HG02885 (cell line): ENCODE measurements around the gene C15orf40.

Experiments
- ATAC-seq: cut with Tn5 transposase; IDR thresholded peaks from one replicate; pipeline ENCODE4 v1.9.1; 2021; ENCODE audit warnings: mild to moderate bottlenecking; ENCODE audit not compliant: unreplicated experiment, poor library complexity

The C15orf40 gene

GRCh38 chr15:82995938-82996337 lies 15.5 kb downstream of the C15orf40 start:
- no peak for ATAC-seq

DNA sequence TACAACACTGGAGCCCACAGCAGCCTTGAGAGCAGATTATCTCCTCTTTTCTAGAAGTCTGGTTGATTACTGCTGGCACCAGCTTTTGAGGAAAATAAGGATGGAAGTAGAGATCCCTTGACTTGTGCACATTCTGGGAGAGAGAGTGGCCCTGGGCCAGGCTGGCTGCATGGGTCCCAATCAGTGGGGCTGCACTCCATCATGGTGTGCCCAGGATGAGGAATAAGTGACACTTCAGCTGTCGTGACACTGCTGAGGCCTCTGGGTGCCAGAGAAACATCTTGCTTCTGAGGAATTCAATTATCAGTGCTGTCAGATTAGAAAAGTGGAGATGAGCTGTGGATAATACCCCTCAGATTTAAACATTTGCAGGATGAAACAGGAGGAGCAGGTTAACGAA lies 16.4 kb downstream of the C15orf40 start:
- no peak for ATAC-seq

GRCh38 chr15:82993144-82993543 lies 18.3 kb downstream of the C15orf40 start:
- ATAC-seq: no peak

DNA sequence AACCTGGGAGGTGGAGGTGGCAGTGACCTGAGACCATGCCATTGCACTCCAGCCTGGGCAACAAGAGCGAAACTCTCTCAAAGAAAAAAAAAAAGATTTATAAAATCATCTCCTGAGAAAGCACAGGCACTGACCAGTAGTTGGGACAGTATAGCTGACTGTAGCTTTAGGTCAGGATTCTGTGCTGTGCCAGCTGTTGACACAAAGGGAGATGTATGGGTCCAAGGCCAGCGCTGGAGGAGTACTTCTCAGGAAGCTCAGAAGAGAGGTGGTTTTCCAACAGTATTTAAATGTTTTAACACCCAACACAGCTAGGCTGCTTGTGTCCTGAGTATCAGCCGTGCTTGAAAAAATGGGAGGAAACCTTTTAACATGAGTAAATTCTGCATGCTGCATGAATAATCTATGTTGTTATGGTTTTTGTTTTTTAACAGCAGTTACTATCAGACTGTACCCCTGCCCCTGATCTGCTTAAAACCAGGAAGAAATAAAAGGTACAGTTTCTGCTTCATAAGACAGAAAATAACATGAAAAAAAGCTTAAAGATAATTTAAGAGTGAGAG lies 18.9 kb downstream of the C15orf40 start:
- no peak for ATAC-seq

- ATAC-seq: peak; percentile 33
Measured at GRCh38 chr15:82986442-82986780, 25.0 kb downstream of the C15orf40 start.

- peak; percentile 96 for ATAC-seq
Measured at GRCh38 chr15:82985688-82986441, 25.6 kb downstream of the C15orf40 start, which contains the start of gene RAMAC. Gene RAMAC (plus strand): TSS chr15:82986210. CDS start chr15:82989019, 2,809 bp downstream.

GRCh38 chr15:82980981-82981380 lies 30.5 kb downstream of the C15orf40 start:
- no peak for ATAC-seq

GRCh38 chr15:82979726-82980125 lies 31.7 kb downstream of the C15orf40 start:
- ATAC-seq: no peak

DNA sequence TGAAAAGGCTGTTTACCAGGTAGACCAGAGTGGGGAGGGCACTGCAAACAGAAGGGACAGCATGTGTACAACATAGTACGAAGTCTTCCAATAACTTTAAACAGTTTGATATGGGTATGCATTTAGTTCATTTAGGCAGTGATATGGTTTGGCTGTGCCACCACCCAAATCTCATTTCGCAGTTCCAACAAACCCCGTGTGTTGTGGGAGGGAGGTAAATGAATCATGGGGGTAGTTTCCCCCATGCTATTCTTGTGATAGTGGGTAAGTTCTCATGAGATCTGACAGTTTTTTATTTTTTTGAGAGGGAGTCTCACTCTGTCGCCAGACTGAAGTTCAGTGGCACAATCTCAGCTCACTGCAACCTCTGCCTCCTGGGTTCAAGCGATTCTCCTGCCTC lies 33.0 kb downstream of the C15orf40 start:
- ATAC-seq: no peak

DNA sequence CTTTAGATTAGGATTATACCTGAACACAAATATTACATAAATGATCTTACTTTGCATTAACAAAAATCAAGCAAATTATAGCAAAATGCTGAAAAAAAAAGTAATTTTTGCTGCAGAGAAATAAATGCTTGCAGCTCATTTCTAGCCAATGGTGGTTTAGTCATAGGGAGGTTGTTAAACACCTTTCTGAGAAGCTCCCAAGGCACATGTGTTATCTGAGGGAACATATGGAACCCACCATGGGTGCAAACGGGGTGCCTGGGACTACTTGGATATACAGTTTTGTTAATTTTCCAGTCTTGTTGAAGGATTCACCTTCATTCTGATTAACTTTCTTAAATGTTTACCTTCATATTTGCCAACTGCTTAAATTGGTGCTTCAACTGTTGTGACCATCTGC lies 34.4 kb downstream of the C15orf40 start:
- no peak for ATAC-seq

- no peak for ATAC-seq
Measured at GRCh38 chr15:82972990-82973389, 38.4 kb downstream of the C15orf40 start.

DNA sequence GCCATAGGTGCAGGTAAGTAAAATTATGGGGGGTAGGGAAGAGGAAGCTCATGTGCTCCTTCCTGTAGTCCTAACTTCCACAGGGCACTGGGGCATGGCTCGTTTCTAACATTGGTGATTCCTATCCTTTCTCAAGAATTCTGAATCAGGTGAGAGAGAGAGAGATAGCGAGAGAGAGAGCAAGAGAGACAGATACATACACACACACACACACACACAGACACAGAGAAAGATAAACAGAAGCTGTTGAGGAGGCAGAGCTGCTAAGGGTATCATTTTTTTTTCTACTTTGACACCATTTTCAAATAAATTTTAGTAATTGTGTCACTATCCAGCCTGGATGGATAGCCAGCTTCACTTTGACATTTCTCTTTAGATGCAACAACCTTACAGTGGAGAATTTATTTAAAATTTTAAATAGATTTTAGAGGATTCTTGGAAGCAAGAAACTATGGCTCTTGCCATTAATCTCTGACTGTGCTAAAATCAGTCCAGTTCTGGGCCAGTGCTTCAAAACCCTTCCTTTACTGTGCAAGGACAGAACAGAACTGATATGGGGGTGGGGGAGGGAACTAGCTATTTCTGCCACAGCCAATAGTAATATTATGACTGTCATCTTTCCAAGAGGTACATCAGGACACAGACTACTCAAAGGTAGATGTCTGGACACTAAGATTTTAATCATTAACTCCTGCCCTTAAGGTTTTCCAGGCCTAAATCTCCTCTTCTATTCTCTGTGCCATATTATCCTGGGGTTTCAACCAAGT lies 40.0 kb downstream of the C15orf40 start:
- no peak for ATAC-seq

- ATAC-seq: no peak
Measured at GRCh38 chr15:82970696-82971095, 40.7 kb downstream of the C15orf40 start.

GRCh38 chr15:82970078-82970686 lies 41.3 kb downstream of the C15orf40 start:
- ATAC-seq: no peak

GRCh38 chr15:82969353-82969752 lies 42.1 kb downstream of the C15orf40 start:
- ATAC-seq: no peak

GRCh38 chr15:82968066-82968465 lies 43.4 kb downstream of the C15orf40 start:
- no peak for ATAC-seq

GRCh38 chr15:82966671-82967071 lies 44.8 kb downstream of the C15orf40 start:
- peak; percentile 81 for ATAC-seq

GRCh38 chr15:82964890-82965289 lies 46.5 kb downstream of the C15orf40 start:
- no peak for ATAC-seq

- no peak for ATAC-seq
Measured at GRCh38 chr15:82963471-82964341, 47.7 kb downstream of the C15orf40 start.

- no peak for ATAC-seq
Measured at GRCh38 chr15:82960766-82961165, 50.7 kb downstream of the C15orf40 start.
